HG03159 (cell line): ENCODE results near the gene EXO1.
A peak's percentile ranks its signal among the peaks of the same experiment; 100 is the strongest.

ENCODE experiments used
- ATAC-seq: cut with Tn5 transposase; IDR thresholded peaks from one replicate; pipeline ENCODE4 v1.9.1; 2021; ENCODE audit warnings: mild to moderate bottlenecking, moderate library complexity; ENCODE audit not compliant: unreplicated experiment

EXO1 gene

DNA sequence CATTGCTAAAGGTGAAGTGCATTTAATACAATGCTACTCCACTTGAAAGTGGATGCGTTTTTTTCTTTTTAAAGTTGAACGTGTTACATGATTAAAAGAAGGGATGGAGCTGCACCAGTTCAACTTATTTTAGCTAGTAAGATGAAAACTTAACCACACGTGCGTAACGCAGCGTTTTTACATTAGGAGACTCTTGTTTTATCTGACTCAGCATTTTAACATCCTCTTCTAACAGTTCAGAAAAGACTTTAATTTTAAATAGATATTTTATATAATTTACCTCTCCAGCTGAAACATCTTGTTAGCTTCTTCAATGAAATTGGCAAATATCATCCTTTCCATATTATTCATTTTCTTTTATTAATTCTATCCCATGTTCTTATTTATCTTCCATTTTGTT, 33.4 kb downstream of the EXO1 start:
- no peak for ATAC-seq

GRCh38 chr1:241883159-241883558, 35.2 kb downstream of the EXO1 start:
- ATAC-seq = no peak

DNA sequence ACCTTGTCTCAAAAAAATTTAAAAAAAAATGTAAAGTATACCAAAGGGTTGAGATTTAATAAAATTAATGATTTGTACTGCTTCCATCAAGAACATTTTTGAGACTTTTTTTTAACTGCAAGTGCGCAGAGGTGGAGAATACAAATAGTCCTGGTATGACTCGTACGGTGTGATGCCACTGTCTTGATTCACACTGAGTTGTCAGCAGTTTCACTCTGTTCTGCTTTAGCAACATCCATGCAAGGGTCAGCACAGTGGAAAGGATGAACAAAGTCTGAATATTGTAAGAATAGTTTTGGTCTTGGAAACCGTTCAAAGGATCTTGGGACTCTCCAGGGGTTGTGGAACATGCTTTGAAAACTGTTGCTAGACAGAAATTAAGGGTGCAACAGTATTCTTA, 40.2 kb downstream of the EXO1 start:
- ATAC-seq = no peak

- ATAC-seq = no peak
These were observed 43.3 kb downstream of the EXO1 start for GRCh38 chr1:241891296-241891695.

GRCh38 chr1:241894016-241894415, 46.0 kb downstream of the EXO1 start:
- no peak for ATAC-seq

GRCh38 chr1:241895013-241895412, 47.0 kb downstream of the EXO1 start:
- peak; percentile 90 for ATAC-seq

GRCh38 chr1:241896670-241896962, 48.6 kb downstream of the EXO1 start:
- no peak for ATAC-seq

- no peak for ATAC-seq
These were observed 51.2 kb downstream of the EXO1 start for GRCh38 chr1:241899210-241899609.

- ATAC-seq = no peak
These were observed 52.4 kb downstream of the EXO1 start for GRCh38 chr1:241900381-241900780.

DNA sequence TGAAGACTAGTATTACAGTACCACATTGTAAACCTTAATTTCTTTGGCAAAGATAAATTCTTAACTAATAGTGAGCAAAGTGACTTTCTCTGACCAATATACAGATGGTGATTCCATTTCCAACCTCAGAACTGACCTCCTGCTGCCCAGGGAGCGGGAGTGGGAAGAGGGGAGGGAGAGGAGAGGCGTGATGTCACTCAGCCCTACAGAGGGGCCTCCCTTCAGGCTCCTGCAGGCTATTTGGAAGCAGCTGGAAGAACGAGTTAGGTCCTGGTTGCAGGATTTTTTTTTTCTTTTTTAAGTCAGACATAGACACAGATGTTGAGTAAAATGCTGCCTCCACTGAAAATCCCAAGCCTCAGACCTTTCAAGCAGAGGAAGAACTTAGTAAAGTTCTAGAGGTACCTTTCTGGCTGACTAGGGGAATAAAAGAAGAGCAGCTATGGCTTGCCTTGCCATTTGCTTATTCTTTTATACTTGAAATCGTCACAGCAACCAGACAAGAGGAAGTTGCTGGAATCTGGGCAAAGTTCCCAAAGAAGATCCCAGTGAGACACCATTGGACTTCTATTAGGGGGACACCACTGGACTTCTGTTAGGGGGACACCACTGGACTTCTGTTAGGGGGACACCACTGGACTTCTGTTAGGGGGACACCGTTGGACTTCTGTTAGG, 54.5 kb downstream of the EXO1 start:
- ATAC-seq = no peak

GRCh38 chr1:241916196-241916595, 68.2 kb downstream of the EXO1 start:
- ATAC-seq = no peak

DNA sequence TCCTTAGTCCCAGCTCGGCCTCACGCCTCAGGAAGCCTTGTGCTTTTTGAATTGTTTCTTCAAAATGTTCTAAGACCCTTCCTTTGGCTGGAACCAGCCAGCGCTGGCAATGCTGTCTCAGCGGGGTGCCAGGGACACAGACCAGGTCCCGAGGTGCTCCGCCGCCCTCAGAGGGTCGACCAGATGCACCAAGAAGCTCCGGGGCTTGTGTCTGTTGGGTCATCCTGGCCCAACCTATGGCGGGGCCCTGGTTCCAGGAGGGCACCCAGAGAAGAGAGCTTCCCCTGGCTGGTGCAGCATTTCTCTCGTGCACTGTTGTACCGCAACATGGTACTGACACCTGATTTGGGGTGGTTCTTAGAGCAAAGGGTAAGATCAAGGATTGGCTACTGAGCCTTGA, 69.5 kb downstream of the EXO1 start:
- ATAC-seq = no peak

DNA sequence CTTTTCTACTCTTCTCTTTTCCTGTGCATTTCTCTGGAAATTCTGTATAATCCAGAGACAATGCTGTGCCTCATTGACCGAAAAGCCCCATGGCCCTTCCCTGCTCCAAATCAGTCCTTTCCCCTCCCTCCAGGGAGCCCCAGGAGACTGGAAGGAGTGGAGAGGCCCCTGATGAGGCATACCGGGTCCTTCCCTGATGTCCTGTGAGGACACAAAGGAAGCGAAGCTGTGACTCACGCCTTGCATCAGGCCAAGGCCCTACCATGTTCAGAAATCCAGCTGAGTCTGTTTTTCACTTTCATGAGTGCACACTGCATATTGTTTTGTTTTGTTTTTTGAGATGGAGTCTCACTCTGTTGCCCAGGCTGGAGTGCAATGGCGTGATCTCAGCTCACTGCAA, 70.9 kb downstream of the EXO1 start:
- ATAC-seq = no peak

- ATAC-seq = no peak
These were observed 76.2 kb downstream of the EXO1 start for GRCh38 chr1:241924080-241924808.

- no peak for ATAC-seq
These were observed 78.1 kb downstream of the EXO1 start for GRCh38 chr1:241926141-241926540.

DNA sequence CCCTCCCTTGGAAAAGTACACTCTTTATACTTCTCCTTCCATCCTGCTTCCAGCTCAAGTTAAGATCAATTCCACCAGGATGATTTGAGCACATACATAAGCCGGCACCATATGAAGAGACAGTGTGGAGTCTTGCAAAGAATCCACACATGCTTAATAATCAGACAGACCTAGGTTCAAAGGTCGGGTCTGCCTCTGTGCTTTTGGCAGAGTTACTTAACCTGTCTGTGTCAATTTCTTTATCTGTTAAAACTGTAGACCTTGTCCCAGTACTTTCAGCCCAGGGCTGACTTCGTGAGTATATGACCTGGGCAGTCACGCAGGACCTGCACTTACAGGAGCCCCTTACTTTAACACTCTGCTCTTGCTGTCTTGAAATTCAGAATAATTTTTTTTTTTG, 79.3 kb downstream of the EXO1 start:
- no peak for ATAC-seq

DNA sequence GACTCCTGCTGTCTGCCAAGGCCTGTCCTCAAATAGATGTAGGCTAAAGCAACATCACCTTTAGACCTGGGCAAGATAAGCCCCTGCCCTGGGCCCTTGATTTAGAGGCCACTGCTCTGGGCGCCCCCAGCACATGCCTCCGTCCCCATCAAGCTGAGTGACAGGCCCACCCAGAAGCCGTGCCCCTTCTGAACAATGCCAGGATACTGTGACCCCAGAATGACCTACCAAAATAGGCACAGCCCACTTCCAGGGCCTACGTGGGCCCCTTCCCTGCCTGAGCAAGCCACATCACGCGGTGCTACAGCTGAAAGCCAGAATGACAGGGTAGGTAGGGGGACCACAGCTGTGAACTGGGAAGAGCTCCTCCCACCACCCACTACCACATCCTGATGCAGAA, 84.8 kb downstream of the EXO1 start:
- ATAC-seq = no peak

DNA sequence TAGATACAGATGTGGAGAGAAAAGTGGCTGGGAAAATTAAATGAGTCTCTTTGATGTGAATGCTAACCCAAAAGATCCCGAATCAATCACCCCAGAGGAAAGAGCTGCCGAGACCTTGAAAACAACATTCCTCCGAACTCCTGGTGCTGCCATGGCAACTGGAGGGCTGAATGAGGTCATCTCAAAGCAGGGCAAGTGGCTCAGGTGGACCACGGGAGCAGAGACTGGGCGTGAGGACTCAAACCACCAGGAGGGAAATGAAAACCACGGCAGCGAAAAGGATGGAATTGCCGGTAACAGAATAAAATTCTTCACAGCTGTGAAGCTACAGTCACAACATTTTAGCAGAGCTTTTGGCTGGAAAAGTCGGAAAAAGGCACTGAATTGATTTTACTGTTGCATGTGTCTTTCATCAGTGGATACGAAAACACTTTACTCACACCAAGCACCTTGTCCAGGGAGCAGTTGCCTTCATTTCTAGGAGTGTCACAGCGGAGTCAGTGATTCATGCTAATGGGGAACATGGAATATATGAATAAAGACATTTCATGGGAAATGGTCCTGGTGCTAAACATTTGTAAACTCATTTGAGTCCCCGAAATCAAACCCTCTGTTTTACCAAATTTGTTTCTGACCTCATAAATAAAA, 86.3 kb downstream of the EXO1 start:
- no peak for ATAC-seq

GRCh38 chr1:241934866-241935265, 86.9 kb downstream of the EXO1 start:
- no peak for ATAC-seq
